K562 (cell line): Measurements from ENCODE around the gene RNF168. TPM values are rescaled to one million over a fixed set of nuclear protein-coding genes. Genes with fewer than 3 reads are reported as not detected.
A peak's percentile ranks its signal among the peaks of the same experiment; 100 is the strongest.

ENCODE experiments used
- ATAC-seq: fragments of 200-7000 bp; cut with Tn5 transposase; 3 replicates; pipeline ENCODE4 v1.9.1; 2020; ENCODE audit warnings: moderate library complexity
- BruUV-seq: library from RNA; stranded (reverse); fragments of 400-500 nt; replicated peaks from 2 replicates; lab custom pipeline; 2021; lab: Mats Ljungman, UMichigan
- CTCF ChIA-PET: fragments of 300-600 bp; formaldehyde crosslinking; extraction: SDS; loops from one replicate; lab custom pipeline; 2021; ENCODE audit warnings: low intra/inter-chr PET ratio; lab: Yijun Ruan, JAX
- POLR2A ChIA-PET: fragments of 300-600, 350-650 bp; sonication (Branson Sonifier 250); formaldehyde crosslinking; extraction: SDS; loops from one replicate; lab custom pipeline; 2021; ENCODE audit warnings: antibody characterized with exemption, inconsistent platforms; lab: Yijun Ruan, JAX
- DNase-seq, 4 experiments: peaks; one replicate each; pipeline versions ENCODE4 v3.0.0 to v3.0.0-alpha.2; 2011 to 2018; ENCODE audit warnings: low spot score in 3 of 4, mixed read lengths in 3 of 4; ENCODE audit errors: extremely low read depth in 1 of 4
- FAIRE-seq: peaks from 2 replicates; lab custom pipeline; 2011; peaks lifted over from hg19 to GRCh38; lab: Jason Lieb, UNC
- H2AFZ ChIP-seq: 2 replicates; pipeline ENCODE4 v1.6.0; 2011; ENCODE audit warnings: low read depth, low read length, control low read depth, inconsistent platforms
- H3K27ac ChIP-seq: fragments of 200-600 bp; 3 replicates; pipeline ENCODE4 v1.8.0; 2011; ENCODE audit warnings: low read depth, mild to moderate bottlenecking, control low read depth, inconsistent platforms, low read length, moderate library complexity, mixed read lengths; ENCODE audit errors: extremely low read depth
- H3K27me3 ChIP-seq, 2 experiments: fragments of 300-600 bp in 1 of 2; 2 replicates in 1 of 2; 3 replicates in 1 of 2; pipeline versions ENCODE4 v1.6.0 to v1.8.0; 2011; ENCODE audit warnings: inconsistent platforms in 2 of 2, low read length in 2 of 2, mild to moderate bottlenecking in 1 of 2, mixed read lengths in 1 of 2, moderate library complexity in 1 of 2; ENCODE audit not compliant: control insufficient read depth in 2 of 2, insufficient read depth in 2 of 2
- H3K36me3 ChIP-seq: fragments of 300-600 bp; 3 replicates; pipeline ENCODE4 v1.8.0; 2011; ENCODE audit warnings: mild to moderate bottlenecking, low read length, inconsistent platforms; ENCODE audit not compliant: control insufficient read depth, insufficient read depth
- H3K4me1 ChIP-seq, 2 experiments: fragments of 200-600 bp in 1 of 2; replicated peaks in 1 of 2; 2 replicates in 1 of 2; 3 replicates in 1 of 2; pipeline versions ENCODE4 v1.5.1 to v1.8.0; 2011; ENCODE audit warnings: inconsistent platforms in 2 of 2, low read length in 2 of 2, mild to moderate bottlenecking in 1 of 2, mixed read lengths in 1 of 2, moderate library complexity in 1 of 2; ENCODE audit not compliant: control insufficient read depth in 2 of 2, insufficient read depth in 2 of 2
- H3K4me2 ChIP-seq: 2 replicates; pipeline ENCODE4 v1.6.1; 2011; ENCODE audit warnings: low read length, control low read depth, inconsistent platforms, mixed read lengths; ENCODE audit not compliant: insufficient read depth
- H3K4me3 ChIP-seq: fragments of 200-600 bp; sonication (generic), shearing (Covaris generic); 2 replicates; pipeline ENCODE4 v1.5.1; 2016; ENCODE audit warnings: control low read depth, inconsistent platforms
- H3K79me2 ChIP-seq: fragments of 200-600 bp; 3 replicates; pipeline ENCODE4 v1.8.0; 2011; ENCODE audit warnings: low read length, inconsistent platforms; ENCODE audit not compliant: control insufficient read depth, insufficient read depth
- H3K9ac ChIP-seq, 2 experiments: 2 replicates each; pipeline versions ENCODE4 v1.6.0 to v1.6.1; 2011; ENCODE audit warnings: low read depth in 2 of 2, low read length in 2 of 2, control low read depth in 1 of 2, inconsistent platforms in 1 of 2, mild to moderate bottlenecking in 1 of 2, mixed read lengths in 1 of 2; ENCODE audit not compliant: insufficient read depth in 1 of 2
- H3K9me1 ChIP-seq: one replicate; pipeline ENCODE4 v1.6.0; 2011; ENCODE audit warnings: inconsistent platforms, mild to moderate bottlenecking, low read length, moderate library complexity; ENCODE audit not compliant: control insufficient read depth, insufficient read depth
- H3K9me3 ChIP-seq: replicated peaks from 2 replicates; pipeline ENCODE4 v1.5.1; 2011; ENCODE audit warnings: low read depth, low read length, inconsistent platforms; ENCODE audit not compliant: control insufficient read depth, insufficient read depth
- H4K20me1 ChIP-seq: replicated peaks from 2 replicates; pipeline ENCODE4 v1.6.1; 2011; ENCODE audit warnings: low read length, inconsistent platforms, mixed read lengths; ENCODE audit not compliant: control insufficient read depth, insufficient read depth
- MYNN ChIP-seq, 2 experiments: sonication (generic); formaldehyde crosslinking in 1 of 2; IDR thresholded peaks; 2 replicates each; pipeline versions ENCODE4 v1.5.0 to v1.6.1; 2016 to 2020; ENCODE audit warnings: antibody characterized with exemption in 1 of 2, missing genetic modification reagents in 1 of 2
- NR2C2 ChIP-seq, 2 experiments: fragments of 200-800 bp in 1 of 2; sonication (Bioruptor generic) in 1 of 2; sonication (generic) in 1 of 2; formaldehyde crosslinking in 1 of 2; IDR thresholded peaks; 2 replicates each; pipeline versions ENCODE4 v1.6.1 to v1.8.0; 2016 to 2022; ENCODE audit warnings: mild to moderate bottlenecking in 1 of 2, missing compliant biosample characterization in 1 of 2, missing genetic modification characterization in 1 of 2, missing genetic modification reagents in 1 of 2
- POLR2AphosphoS2 ChIP-seq: IDR thresholded peaks from 2 replicates; pipeline ENCODE4 v1.6.1; 2012; ENCODE audit warnings: low read length, improper control_type of control experiment
- POLR2G ChIP-seq: fragments of 200-400 bp; formaldehyde crosslinking; IDR thresholded peaks from 2 replicates; pipeline ENCODE4 v1.6.1; 2017; ENCODE audit warnings: low read depth, mild to moderate bottlenecking, antibody characterized with exemption, low read length, moderate library complexity
- RBM14 ChIP-seq: fragments of 200-400 bp; formaldehyde crosslinking; IDR thresholded peaks from 2 replicates; pipeline ENCODE4 v1.6.1; 2018; ENCODE audit warnings: low read depth, mild to moderate bottlenecking, low read length, moderate library complexity, borderline replicate concordance; ENCODE audit not compliant: insufficient read depth
- ZNF23 ChIP-seq: fragments of 250-450 bp; sonication (Bioruptor Pico); IDR thresholded peaks from 2 replicates; pipeline ENCODE4 v1.4.0; 2020; ENCODE audit warnings: mild to moderate bottlenecking
- WGBS: fragments of 100-300 bp; shearing (Covaris generic); methylation state at CpG from one replicate; pipeline ENCODE4 v1.1.6; 2016; ENCODE audit warnings: low coverage, mixed read lengths; ENCODE audit not compliant: insufficient coverage; ENCODE audit errors: missing lambda C conversion rate; 5-methylcytosine and 5-hydroxymethylcytosine counted together
- in situ Hi-C: fragments of 300-500 bp; cut with MboI; formaldehyde crosslinking; loops from 4 replicates; pipeline ENCODE4 v1.15.0; 2018; ENCODE audit warnings: inconsistent platforms, mixed read lengths
- intact Hi-C: fragments of 100-400 bp; cut with micrococcal nuclease; formaldehyde crosslinking; loops from 2 replicates; pipeline ENCODE4 v1.14.2; 2022
- polyA plus RNA-seq, 8 experiments: library from polyadenylated mRNA; depleted of rRNA in 4 of 8; stranded (reverse) in 5 of 8; unstranded in 3 of 8; fragments of >200 nt; fragmentation: Nextera tagmentation in 2 of 8; fragmentation: Illumina TruSeq in 1 of 8; extraction: Ambion mirVana in 2 of 8; extraction: Trizol in 1 of 8; gene quantifications; 2 replicates each; pipeline versions ENCODE4 v1.2.1 to v1.2.3, GENCODE V29; 2011 to 2014; ENCODE audit warnings: inconsistent platforms in 1 of 8, missing spikeins in 1 of 8
- total RNA-seq, 7 experiments: library from RNA; depleted of rRNA in 6 of 7; stranded (reverse); fragments of >200 nt in 6 of 7; fragmentation: Illumina TruSeq in 2 of 7; extraction: Trizol in 2 of 7; gene quantifications; 2 replicates each; pipeline versions ENCODE4 v1.2.1 to v1.2.3, GENCODE V29; 2011 to 2021; ENCODE audit warnings: low replicate concordance in 1 of 7
- TF ChIP-seq, protein P1 (sequence below): fragments of 450-650 bp; formaldehyde crosslinking; IDR thresholded peaks from 2 replicates; pipeline ENCODE4 v1.4.0; 2020; ENCODE audit warnings: mild to moderate bottlenecking, moderate library complexity
- TF ChIP-seq, protein P2 (sequence below), 2 experiments: fragments of 450-650 bp; formaldehyde crosslinking in 1 of 2; IDR thresholded peaks; 2 replicates each; pipeline versions ENCODE4 v1.4.0 to v1.6.1; 2014 to 2020; ENCODE audit warnings: mild to moderate bottlenecking in 2 of 2, borderline replicate concordance in 1 of 2, low read depth in 1 of 2
- TF ChIP-seq, protein P3 (sequence below): sonication (generic); IDR thresholded peaks from 2 replicates; pipeline ENCODE4 v1.6.1; 2016

The RNF168 gene
- total and polyA plus RNA-seq, 9 of the 15 experiments (the other 6 are each of a cell fraction or from before 2014, with no cell fraction given) = 6.0 to 32.1 (median 16.6) TPM

DNA sequence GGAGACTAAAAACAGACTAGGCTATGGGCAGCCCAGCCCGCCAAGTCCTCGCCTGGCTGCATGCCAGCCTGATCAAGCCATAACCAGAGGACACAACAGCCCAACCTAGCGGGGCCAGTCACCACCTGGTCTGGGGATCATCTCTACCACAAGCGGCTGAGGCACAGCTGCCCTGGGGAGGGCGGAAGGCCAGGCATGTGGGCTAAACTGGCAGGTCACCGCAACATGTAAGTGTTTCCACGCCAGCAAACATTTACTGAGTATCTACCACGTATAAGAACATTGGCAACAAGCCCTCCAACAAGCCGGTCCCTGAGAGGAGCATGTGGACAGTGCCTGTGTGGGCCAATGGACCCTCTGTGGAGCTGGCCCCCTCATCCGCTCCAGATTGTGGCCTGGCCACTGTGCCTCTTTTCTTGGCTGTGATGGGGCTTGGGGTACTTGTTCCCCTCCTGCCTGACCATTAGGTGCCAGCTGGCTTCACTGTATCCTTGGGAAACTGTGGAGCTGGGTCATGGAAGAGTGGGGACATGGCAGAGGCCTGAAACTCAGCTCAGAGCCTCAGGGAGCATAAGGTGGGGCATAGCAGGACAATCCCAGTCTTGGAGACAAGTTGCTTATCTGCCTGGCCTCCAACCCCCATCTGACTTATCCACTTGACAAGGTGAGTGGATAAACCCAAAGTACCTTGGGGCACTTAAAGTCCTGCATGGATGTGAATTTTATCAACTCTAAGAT lies 80.4 kb downstream of the RNF168 start:
- Histone ChIP-seq H3K4me1 (peaks cover 14 to 17% of the 10 kb centered on the region in 2 experiments; a peak in 4 of 5 replicates), H2AFZ (no peak overlapping the region), H3K27ac (no peak overlapping the region; the same call in 2 of the 3 replicates), H3K9me3 (no peaks in the 10 kb centered on the region; the same call in 1 of the 2 replicates), H3K79me2 (peaks cover 92% of the 10 kb centered on the region), H3K4me3 (no peak overlapping the region), H3K36me3 (peaks cover 16% of the 10 kb centered on the region), H3K9me1 (no peaks in the 10 kb centered on the region), H3K9ac (peak overlapping the region in 1 of 2 experiments; percentile 79; a peak in 2 of 4 replicates), H4K20me1 (peaks cover 14% of the 10 kb centered on the region), H3K4me2 (no peak overlapping the region; the same call in 1 of the 2 replicates), H3K27me3 (no peaks in the 10 kb centered on the region)
- ATAC-seq = peak; percentile 71
- POLR2A ChIA-PET = interaction anchor here (0.8 to 1.1 kb wide), 3 partner anchors 9 to 10 kb away, joined by 3 to 4 read pairs (median 3); partner anchors contain the start of gene UBXN7
- DNase-seq = peak in 2 of 4 experiments; percentile 33 to 41
- BruUV-seq = no TSS peak
- in situ Hi-C loops (no loop called here), intact Hi-C loops (no loop called here)
- CTCF ChIA-PET = no interaction called here
- 62% methylated on average over 10 of the region's 10 CpGs for WGBS
- FAIRE-seq = no peak
- TF ChIP-seq NR2C2 (CRISPR knock-in tag; IDR thresholded peaks at IDR 0.05) = no peak
- no peak for TF ChIP-seq NR2C2 (tag; IDR thresholded peaks at IDR 0.05)
- TF ChIP-seq, protein P1, sequence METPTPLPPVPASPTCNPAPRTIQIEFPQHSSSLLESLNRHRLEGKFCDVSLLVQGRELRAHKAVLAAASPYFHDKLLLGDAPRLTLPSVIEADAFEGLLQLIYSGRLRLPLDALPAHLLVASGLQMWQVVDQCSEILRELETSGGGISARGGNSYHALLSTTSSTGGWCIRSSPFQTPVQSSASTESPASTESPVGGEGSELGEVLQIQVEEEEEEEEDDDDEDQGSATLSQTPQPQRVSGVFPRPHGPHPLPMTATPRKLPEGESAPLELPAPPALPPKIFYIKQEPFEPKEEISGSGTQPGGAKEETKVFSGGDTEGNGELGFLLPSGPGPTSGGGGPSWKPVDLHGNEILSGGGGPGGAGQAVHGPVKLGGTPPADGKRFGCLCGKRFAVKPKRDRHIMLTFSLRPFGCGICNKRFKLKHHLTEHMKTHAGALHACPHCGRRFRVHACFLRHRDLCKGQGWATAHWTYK (CRISPR knock-in tag) = no peak
- 0 out of 2 replicates have a peak, but pooled peaks have one; percentile 12 for TF ChIP-seq POLR2G
- no peak for TF ChIP-seq MYNN (IDR thresholded peaks at IDR 0.05)
- no peak for TF ChIP-seq MYNN (CRISPR knock-in tag; IDR thresholded peaks at IDR 0.05)
- no peak for TF ChIP-seq RBM14
- TF ChIP-seq, protein P2, sequence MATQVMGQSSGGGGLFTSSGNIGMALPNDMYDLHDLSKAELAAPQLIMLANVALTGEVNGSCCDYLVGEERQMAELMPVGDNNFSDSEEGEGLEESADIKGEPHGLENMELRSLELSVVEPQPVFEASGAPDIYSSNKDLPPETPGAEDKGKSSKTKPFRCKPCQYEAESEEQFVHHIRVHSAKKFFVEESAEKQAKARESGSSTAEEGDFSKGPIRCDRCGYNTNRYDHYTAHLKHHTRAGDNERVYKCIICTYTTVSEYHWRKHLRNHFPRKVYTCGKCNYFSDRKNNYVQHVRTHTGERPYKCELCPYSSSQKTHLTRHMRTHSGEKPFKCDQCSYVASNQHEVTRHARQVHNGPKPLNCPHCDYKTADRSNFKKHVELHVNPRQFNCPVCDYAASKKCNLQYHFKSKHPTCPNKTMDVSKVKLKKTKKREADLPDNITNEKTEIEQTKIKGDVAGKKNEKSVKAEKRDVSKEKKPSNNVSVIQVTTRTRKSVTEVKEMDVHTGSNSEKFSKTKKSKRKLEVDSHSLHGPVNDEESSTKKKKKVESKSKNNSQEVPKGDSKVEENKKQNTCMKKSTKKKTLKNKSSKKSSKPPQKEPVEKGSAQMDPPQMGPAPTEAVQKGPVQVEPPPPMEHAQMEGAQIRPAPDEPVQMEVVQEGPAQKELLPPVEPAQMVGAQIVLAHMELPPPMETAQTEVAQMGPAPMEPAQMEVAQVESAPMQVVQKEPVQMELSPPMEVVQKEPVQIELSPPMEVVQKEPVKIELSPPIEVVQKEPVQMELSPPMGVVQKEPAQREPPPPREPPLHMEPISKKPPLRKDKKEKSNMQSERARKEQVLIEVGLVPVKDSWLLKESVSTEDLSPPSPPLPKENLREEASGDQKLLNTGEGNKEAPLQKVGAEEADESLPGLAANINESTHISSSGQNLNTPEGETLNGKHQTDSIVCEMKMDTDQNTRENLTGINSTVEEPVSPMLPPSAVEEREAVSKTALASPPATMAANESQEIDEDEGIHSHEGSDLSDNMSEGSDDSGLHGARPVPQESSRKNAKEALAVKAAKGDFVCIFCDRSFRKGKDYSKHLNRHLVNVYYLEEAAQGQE (IDR thresholded peaks at IDR 0.05; ENCODE audit: borderline replicate concordance) = no peak
- TF ChIP-seq, protein P2 (CRISPR knock-in tag; IDR thresholded peaks at IDR 0.05; ENCODE audit: low read depth) = no peak
- TF ChIP-seq, protein P3, sequence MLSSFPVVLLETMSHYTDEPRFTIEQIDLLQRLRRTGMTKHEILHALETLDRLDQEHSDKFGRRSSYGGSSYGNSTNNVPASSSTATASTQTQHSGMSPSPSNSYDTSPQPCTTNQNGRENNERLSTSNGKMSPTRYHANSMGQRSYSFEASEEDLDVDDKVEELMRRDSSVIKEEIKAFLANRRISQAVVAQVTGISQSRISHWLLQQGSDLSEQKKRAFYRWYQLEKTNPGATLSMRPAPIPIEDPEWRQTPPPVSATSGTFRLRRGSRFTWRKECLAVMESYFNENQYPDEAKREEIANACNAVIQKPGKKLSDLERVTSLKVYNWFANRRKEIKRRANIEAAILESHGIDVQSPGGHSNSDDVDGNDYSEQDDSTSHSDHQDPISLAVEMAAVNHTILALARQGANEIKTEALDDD = peak; percentile 65; the same call in 1 of the 2 replicates
- no peak for TF ChIP-seq ZNF23
- TF ChIP-seq POLR2AphosphoS2 = no peak
